ENCODE data around the gene WIPF2. TPM values are rescaled to one million over a fixed set of nuclear protein-coding genes. Genes with fewer than 3 reads are reported as not detected.
A peak's percentile ranks its signal among the peaks of the same experiment; 100 is the strongest.

WIPF2 gene
- total and polyA plus RNA-seq, 2 experiments from 2014 or later = 7.1 to 21.8 TPM

DNA sequence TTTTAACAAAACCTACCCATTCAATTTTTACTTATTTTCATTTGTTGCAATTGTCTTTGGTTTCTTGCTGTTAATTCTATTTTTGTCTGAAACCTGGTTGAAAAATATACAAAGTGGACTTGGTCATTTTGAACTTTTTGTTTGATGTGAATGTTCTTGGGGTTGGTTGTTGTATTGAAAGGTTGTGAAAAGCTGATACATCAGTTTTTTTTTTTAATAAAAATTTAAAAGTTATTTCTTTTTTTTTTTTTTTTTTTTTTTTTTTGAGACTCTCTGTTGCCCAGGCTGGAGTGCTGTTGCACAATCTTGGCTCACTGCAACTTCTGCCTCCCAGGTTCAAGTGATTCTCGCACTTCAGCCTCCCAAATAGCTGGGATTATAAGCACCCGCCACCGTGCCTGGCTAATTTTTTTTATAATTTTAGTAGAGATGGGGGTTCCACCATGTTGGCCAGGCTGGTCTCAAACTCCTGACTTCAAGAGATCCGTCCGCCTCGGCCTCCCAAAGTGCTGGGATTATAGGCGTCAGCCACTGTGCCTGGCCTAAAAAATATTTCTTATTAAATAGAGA lies 28.9 kb downstream of the WIPF2 start:
- no peaks in the 10 kb centered on the region for H3K9me3 ChIP-seq (ENCODE audit: low read depth)
- TF ChIP-seq, protein P1, sequence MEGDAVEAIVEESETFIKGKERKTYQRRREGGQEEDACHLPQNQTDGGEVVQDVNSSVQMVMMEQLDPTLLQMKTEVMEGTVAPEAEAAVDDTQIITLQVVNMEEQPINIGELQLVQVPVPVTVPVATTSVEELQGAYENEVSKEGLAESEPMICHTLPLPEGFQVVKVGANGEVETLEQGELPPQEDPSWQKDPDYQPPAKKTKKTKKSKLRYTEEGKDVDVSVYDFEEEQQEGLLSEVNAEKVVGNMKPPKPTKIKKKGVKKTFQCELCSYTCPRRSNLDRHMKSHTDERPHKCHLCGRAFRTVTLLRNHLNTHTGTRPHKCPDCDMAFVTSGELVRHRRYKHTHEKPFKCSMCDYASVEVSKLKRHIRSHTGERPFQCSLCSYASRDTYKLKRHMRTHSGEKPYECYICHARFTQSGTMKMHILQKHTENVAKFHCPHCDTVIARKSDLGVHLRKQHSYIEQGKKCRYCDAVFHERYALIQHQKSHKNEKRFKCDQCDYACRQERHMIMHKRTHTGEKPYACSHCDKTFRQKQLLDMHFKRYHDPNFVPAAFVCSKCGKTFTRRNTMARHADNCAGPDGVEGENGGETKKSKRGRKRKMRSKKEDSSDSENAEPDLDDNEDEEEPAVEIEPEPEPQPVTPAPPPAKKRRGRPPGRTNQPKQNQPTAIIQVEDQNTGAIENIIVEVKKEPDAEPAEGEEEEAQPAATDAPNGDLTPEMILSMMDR (IDR thresholded peaks at IDR 0.05; ENCODE audit: low read depth, low read length) = no peak
- DNase-seq (ENCODE audit: low read depth in 1 of 2, low spot score in 1 of 2) = peak in 1 of 2 donors; percentile 23
- H3K4me1 ChIP-seq (ENCODE audit: low read depth) = peaks cover 6% of the 10 kb centered on the region
- H3K27me3 ChIP-seq = no peaks in the 10 kb centered on the region
- H3K4me3 ChIP-seq = no peak overlapping the region
- no peak overlapping the region for H3K27ac ChIP-seq
- no peaks in the 10 kb centered on the region for H3K36me3 ChIP-seq

DNA sequence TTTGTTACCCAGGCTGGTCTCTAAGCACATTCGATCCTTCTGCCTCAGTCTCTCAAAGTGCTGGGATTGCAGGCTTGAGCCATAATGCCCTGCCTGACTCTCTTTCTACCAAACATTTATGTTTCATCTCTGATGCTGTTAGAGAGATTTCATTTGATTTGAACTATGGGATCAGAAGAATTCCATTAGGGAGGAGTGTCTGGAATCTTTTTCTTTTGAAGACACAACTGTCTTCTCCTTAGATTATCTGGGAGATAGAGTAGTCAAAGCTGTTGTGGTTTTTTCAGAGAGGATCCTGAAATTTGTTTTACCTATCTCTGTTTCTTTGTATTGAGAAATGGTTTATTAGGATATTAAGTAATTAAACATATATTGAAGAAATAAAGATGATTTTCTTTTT lies 29.4 kb downstream of the WIPF2 start:
- H3K36me3 ChIP-seq = no peaks in the 10 kb centered on the region
- peaks cover 6% of the 10 kb centered on the region for H3K4me1 ChIP-seq (ENCODE audit: low read depth)
- no peak overlapping the region for H3K4me3 ChIP-seq
- no peaks in the 10 kb centered on the region for H3K27me3 ChIP-seq
- TF ChIP-seq, protein P1 (IDR thresholded peaks at IDR 0.05; ENCODE audit: low read depth, low read length) = no peak
- no peak overlapping the region for H3K27ac ChIP-seq
- H3K9me3 ChIP-seq (ENCODE audit: low read depth) = no peaks in the 10 kb centered on the region
- DNase-seq (ENCODE audit: low read depth in 1 of 2, low spot score in 1 of 2) = no peak

DNA sequence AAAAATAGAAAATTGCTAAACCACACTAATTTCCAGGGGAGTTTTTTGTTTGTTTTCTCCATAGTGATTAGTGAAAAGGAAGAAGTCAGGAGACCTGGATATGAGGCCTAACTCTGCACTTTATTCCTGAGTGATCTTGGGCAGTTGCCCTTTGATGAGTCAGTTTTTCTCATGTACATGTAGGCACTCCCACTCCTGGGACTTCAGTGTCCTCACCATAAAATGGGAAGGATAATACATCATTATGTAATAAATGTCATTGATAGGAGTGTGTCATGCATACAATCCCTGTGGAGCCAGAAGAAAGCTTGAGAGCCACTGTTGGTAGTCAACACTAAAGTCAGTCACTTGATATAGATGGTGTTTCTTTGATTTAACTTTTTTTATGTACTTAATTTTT lies 32.5 kb downstream of the WIPF2 start:
- Histone ChIP-seq H3K27me3 (no peaks in the 10 kb centered on the region), H3K4me1 (ENCODE audit: low read depth) (peaks cover 6% of the 10 kb centered on the region), H3K36me3 (peaks cover 2% of the 10 kb centered on the region), H3K9me3 (ENCODE audit: low read depth) (no peaks in the 10 kb centered on the region), H3K4me3 (no peak overlapping the region), H3K27ac (no peak overlapping the region)
- DNase-seq (ENCODE audit: low read depth in 1 of 2, low spot score in 1 of 2) = peak in 1 of 2 donors; percentile 80
- TF ChIP-seq, protein P1 (IDR thresholded peaks at IDR 0.05; ENCODE audit: low read depth, low read length) = no peak

DNA sequence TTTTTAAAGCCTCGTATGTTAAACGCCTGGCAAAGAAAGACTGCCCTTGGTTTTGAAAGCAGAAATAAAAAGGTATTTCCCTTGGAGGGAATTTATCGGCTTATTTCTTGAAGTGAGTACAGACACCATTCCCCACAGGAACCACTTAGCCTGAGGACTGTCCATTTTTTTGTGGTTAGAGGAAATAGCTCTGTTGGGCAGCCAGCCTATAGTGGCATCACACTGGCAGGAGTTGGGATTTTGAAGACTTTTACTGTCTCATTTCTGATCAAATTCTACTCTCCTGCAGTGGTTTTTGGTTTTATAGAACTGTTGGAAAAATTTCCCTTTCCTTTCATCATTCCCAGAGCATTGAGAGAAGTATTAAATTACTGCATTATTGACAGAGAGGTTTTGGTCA lies 34.5 kb downstream of the WIPF2 start:
- TF ChIP-seq, protein P1 (IDR thresholded peaks at IDR 0.05; ENCODE audit: low read depth, low read length) = no peak
- peaks cover 15% of the 10 kb centered on the region for H3K36me3 ChIP-seq
- H3K27me3 ChIP-seq = no peaks in the 10 kb centered on the region
- H3K4me3 ChIP-seq = no peak overlapping the region
- no peaks in the 10 kb centered on the region for H3K9me3 ChIP-seq (ENCODE audit: low read depth)
- DNase-seq (ENCODE audit: low read depth in 1 of 2, low spot score in 1 of 2) = no peak
- H3K4me1 ChIP-seq (ENCODE audit: low read depth) = peaks cover 3% of the 10 kb centered on the region
- H3K27ac ChIP-seq = no peak overlapping the region

DNA sequence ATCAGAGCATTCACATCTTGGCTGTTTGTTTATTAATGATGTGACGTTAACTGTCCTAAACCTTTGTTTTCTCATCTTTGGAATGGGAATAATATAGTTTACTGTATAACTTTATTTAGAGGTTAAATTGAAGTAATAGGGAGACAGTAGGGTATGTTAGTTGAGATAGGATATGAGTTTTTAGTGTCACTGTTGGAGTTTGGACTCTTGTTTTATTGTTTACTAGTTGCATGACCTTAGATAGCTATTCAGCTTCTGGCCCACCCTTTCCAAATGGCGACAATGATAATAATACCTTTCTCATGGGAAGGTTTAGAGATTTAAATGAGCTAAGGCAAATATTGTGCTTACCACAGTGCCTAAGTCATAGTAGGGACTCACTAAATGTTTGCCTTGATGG lies 40.4 kb downstream of the WIPF2 start:
- Histone ChIP-seq H3K9me3 (ENCODE audit: low read depth) (no peaks in the 10 kb centered on the region), H3K4me3 (no peak overlapping the region), H3K27me3 (no peaks in the 10 kb centered on the region), H3K27ac (no peak overlapping the region), H3K4me1 (ENCODE audit: low read depth) (no peaks in the 10 kb centered on the region), H3K36me3 (peaks cover 22% of the 10 kb centered on the region)
- DNase-seq (ENCODE audit: low read depth in 1 of 2, low spot score in 1 of 2) = no peak
- TF ChIP-seq, protein P1 (IDR thresholded peaks at IDR 0.05; ENCODE audit: low read depth, low read length) = no peak
